Progenitor cell of endocrine pancreas (in vitro differentiated cells): ENCODE data around the gene GGTLC1. TPM values are rescaled to one million over a fixed set of nuclear protein-coding genes. Genes with fewer than 3 reads are reported as not detected.
A peak's percentile ranks its signal among the peaks of the same experiment; 100 is the strongest.

Experiments
- DNase-seq: peaks from one replicate; pipeline ENCODE4 v3.0.0; 2021; ENCODE audit warnings: low spot score; ENCODE audit not compliant: unreplicated experiment
- H3K27ac Mint-ChIP-seq: 2 replicates; pipeline ENCODE4 v1.8.0; 2021; ENCODE audit warnings: mild to moderate bottlenecking, moderate library complexity, mixed read lengths
- H3K27me3 Mint-ChIP-seq: 2 replicates; pipeline ENCODE4 v1.8.0; 2021; ENCODE audit warnings: mixed read lengths
- H3K36me3 Mint-ChIP-seq: 2 replicates; pipeline ENCODE4 v1.8.0; 2022; ENCODE audit warnings: mixed read lengths; ENCODE audit not compliant: insufficient read depth
- H3K4me1 Mint-ChIP-seq: 2 replicates; pipeline ENCODE4 v1.8.0; 2021; ENCODE audit warnings: low read depth, mixed read lengths
- H3K4me3 Mint-ChIP-seq: 2 replicates; pipeline ENCODE4 v1.8.0; 2021; ENCODE audit warnings: low read depth, mild to moderate bottlenecking, moderate library complexity, mixed read lengths
- H3K9me3 Mint-ChIP-seq: 2 replicates; pipeline ENCODE4 v1.8.0; 2021; ENCODE audit warnings: low read depth, mixed read lengths
- CTCF ChIP-seq: fragments of 200-600 bp; sonication (generic); IDR thresholded peaks from one replicate; pipeline ENCODE4 v1.5.0; 2021; ENCODE audit warnings: antibody characterized with exemption, mild to moderate bottlenecking; ENCODE audit not compliant: unreplicated experiment
- total RNA-seq: library from RNA; stranded (reverse); gene quantifications from 2 replicates; pipeline ENCODE4 v1.2.1, GENCODE V29; 2021

The GGTLC1 gene
- total RNA-seq, 1 donor from 2014 or later = not detected

- H3K4me1 Mint-ChIP-seq = peaks cover 3% of the 10 kb centered on the region
- H3K9me3 Mint-ChIP-seq = no peaks in the 10 kb centered on the region
- peak overlapping the region; percentile 69 for H3K27ac Mint-ChIP-seq
- TF ChIP-seq CTCF = no peak
- no peak overlapping the region for H3K4me3 Mint-ChIP-seq
- H3K36me3 Mint-ChIP-seq = no peaks in the 10 kb centered on the region
- peaks cover 9% of the 10 kb centered on the region for H3K27me3 Mint-ChIP-seq
- DNase-seq = no peak
These were observed 15.9 kb upstream of the GGTLC1 start for GRCh38 chr20:24004471-24004870.

- H3K36me3 Mint-ChIP-seq = no peaks in the 10 kb centered on the region
- H3K27ac Mint-ChIP-seq = no peak overlapping the region
- no peak overlapping the region for H3K4me3 Mint-ChIP-seq
- TF ChIP-seq CTCF = no peak
- H3K9me3 Mint-ChIP-seq = no peaks in the 10 kb centered on the region
- H3K4me1 Mint-ChIP-seq = peaks cover 3% of the 10 kb centered on the region
- peaks cover 10% of the 10 kb centered on the region for H3K27me3 Mint-ChIP-seq
- no peak for DNase-seq
These were observed 14.3 kb upstream of the GGTLC1 start for GRCh38 chr20:24002896-24003295.

- no peak overlapping the region for H3K4me3 Mint-ChIP-seq
- TF ChIP-seq CTCF = no peak
- H3K36me3 Mint-ChIP-seq = no peaks in the 10 kb centered on the region
- H3K9me3 Mint-ChIP-seq = no peaks in the 10 kb centered on the region
- H3K4me1 Mint-ChIP-seq = peaks cover 3% of the 10 kb centered on the region
- DNase-seq = no peak
- H3K27ac Mint-ChIP-seq = no peak overlapping the region
- peaks cover 10% of the 10 kb centered on the region for H3K27me3 Mint-ChIP-seq
These were observed 13.3 kb upstream of the GGTLC1 start for GRCh38 chr20:24001712-24002405.

GRCh38 chr20:23998844-23999243, 10.3 kb upstream of the GGTLC1 start:
- Mint-ChIP-seq H3K36me3 (no peaks in the 10 kb centered on the region), H3K27me3 (peaks cover 5% of the 10 kb centered on the region), H3K4me1 (no peaks in the 10 kb centered on the region), H3K9me3 (no peaks in the 10 kb centered on the region), H3K4me3 (no peak overlapping the region), H3K27ac (no peak overlapping the region)
- TF ChIP-seq CTCF = no peak
- DNase-seq = no peak

- no peak for TF ChIP-seq CTCF
- no peak for DNase-seq
- Mint-ChIP-seq H3K27ac (no peak overlapping the region), H3K27me3 (peaks cover 5% of the 10 kb centered on the region), H3K4me3 (no peak overlapping the region), H3K36me3 (no peaks in the 10 kb centered on the region), H3K4me1 (no peaks in the 10 kb centered on the region), H3K9me3 (no peaks in the 10 kb centered on the region)
These were observed 9.8 kb upstream of the GGTLC1 start for GRCh38 chr20:23998392-23998791.
